ENCODE results near the gene PPP1R15A.
"Not testable (repeated sequence)": the region's sequence is repeated elsewhere in the genome, so short reads cannot be mapped to it uniquely, and the experiment has no call there.

GRCh38 chr19:48902291-48902690 is 30.1 kb downstream of the PPP1R15A start:
- not testable (repeated sequence) for TF ChIP-seq CTCF (IDR thresholded peaks at IDR 0.05; ENCODE audit: borderline replicate concordance, extremely low read depth, low read length, poor library complexity, severe bottlenecking); EZH2 (IDR thresholded peaks at IDR 0.05; ENCODE audit: borderline replicate concordance, low read depth, low read length, severe bottlenecking)

All from DND-41 (cell line).